Activated CD4-positive, alpha-beta T cell treated with anti-CD3 and anti-CD28 coated beads, Interleukin-2, amount 50 U/mL, for 24 hours (primary cell): ENCODE measurements around the gene PTAFR.

Source experiments
- DNase-seq, 2 donors: peaks; one replicate each; pipeline ENCODE4 v3.0.0-alpha.2; 2020; ENCODE audit warnings: low read depth in 1 of 2, low spot score in 1 of 2

Gene PTAFR

GRCh38 chr1:28176492-28177470 is at the start of gene PTAFR:
PTAFR (minus strand) TSS chr1:28176690; CDS start chr1:28151021, 25,669 bp downstream.
- no peak for DNase-seq

GRCh38 chr1:28213315-28213714 is 36.8 kb upstream of the PTAFR start:
- DNase-seq = no peak

DNA sequence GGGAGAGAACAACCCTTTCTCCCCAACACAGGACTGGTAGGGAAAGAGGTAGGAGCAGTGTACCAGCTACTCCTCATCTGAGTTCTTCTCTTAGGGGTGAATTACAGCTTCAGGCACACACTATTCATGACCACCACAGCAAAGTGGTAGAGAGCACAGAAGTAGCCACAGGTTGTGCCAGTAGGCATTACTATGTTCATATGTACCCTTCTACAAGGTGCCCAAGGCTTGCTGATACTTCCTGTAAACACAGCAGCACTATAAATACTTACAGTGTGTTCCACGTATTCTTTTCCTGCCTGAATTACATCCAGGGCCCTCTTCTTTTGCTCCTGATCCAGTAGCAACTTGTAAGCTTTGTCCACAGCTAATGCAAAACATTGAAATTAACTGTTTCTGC is 33.2 kb upstream of the PTAFR start:
- DNase-seq = no peak

DNA sequence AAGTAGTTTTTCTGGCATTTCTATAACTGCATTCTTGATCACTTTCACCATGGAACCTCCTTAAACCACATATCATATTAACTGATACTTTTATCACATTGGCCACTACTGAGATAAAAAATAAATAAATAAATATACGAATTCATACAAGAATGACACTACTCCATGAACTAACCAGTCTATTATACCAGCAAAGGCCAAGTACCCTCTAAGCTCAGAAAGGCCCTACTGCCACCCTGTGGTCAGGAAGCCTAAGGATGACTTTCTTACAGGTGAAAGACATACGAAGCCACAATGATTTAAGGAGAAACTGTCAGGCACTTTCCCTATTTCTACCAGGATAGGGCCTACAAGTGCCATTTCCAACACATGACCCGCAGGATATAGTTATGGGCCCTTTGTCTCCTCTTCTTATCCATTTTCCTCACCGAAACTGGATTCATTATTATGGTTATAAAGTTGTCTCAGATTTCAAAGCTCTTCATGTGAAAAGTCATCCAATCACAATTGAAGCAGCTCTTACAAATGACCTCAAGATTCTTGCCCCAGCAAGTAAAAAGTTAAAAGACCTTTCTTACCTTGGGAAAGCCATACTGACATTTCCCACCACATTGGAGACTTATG is 32.4 kb upstream of the PTAFR start:
- DNase-seq = peak; percentile 22 to 39

DNA sequence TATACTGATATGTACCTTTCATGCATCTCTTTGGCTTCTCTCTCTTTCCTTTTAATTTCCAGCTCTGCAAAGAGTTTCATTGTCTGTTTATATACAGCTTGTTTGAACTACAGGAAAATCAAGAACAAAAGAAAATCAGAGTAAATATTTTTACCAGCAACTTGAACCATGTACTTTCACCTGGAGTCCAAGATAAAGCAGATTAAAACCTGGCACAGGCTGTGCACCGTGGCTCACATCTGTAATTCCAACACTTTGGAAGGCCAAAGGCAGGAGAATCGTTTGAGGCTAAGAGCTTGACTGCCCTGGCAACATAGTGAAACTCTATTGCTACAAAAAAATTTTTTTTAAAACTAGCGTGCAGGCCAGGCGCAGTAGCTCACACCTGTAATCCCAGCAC is 28.8 kb upstream of the PTAFR start:
- no peak for DNase-seq

- DNase-seq = no peak
Observed at GRCh38 chr1:28200234-28200873, 23.9 kb upstream of the PTAFR start.

DNA sequence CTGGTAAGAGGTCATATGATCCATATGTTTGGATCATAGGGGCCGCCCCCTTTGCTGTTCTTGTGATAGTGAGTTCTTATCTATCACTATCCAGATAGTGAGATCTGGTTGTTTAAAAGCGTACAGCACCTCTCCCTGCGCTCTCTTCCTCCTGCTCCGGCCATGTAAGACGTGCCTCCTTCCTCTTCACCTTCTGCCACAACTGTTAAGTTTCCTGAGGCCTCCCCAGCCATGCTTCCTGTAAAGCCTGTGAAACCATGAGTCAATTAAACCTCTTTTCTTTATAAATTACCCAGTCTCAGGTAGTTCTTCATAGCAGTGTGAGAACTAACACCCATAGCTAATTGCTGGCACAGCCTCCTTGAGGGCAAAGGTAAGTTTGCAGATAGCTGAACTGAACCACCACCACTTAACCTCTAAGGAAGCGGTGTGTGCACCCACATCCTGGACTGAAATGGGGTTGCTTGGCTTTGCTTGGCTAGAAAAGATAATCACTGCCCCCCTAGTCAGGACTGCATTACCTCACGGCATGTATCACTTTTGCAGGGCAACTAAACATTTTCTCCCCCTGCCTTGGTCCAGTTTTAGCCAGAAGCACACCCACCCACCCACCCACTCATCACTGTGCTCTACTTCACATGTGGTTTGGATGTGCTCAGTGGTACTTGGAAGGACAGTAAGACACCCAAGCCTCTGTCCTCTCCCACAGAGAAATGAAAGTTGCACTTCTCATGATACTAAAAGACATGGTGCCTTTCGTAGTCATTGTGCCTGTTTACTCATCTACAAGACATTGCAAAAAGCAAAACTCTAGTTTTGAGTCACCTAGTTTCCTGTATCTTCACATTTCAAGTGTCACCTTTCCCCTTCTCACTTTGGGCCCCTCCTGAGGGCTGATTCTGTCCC is 23.1 kb upstream of the PTAFR start:
- peak in 1 of 2 donors; percentile 36 for DNase-seq

- no peak for DNase-seq
Observed at GRCh38 chr1:28197682-28198415, 21.4 kb upstream of the PTAFR start.

DNA sequence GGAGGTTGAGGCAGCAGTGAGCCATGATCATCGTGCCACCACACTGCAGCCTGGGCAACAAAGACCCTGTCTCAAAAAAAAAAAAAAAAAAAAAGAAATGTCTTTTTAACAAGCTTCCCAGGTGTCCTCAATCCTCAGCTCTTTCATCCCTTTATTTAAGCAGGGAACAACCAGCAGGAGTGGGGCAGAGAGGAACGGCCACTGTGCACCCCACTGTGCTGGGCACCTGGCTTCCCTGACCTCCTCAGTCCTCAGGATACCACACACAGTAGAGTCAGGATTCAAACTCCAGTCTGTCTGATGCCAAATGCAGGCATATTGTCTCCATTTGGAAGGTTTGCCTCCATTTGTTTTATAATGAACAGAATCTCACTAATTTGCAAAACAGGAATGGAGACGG is 19.8 kb upstream of the PTAFR start:
- no peak for DNase-seq

DNA sequence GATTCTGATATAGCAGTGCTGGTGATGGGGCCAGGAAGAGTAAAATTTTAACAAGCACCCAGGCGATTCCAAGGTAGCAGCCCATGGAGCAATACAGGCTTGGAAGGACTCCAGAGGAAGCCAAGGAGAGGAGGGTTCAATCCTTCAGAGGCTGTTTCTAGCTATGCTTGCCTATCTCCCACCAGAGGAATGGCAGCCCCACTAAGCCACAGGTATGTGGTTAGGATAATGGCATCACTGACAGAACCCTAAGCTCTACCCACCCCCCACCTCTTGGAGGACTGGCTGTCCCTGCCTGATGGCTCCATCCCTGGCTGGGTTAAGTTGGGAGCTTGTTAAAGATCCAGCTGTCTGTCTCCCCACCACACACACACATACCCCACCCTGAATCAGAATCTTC is 19.3 kb upstream of the PTAFR start:
- no peak for DNase-seq

- DNase-seq = no peak
Observed at GRCh38 chr1:28194326-28195035, 18.0 kb upstream of the PTAFR start.

GRCh38 chr1:28193701-28194161 is 17.2 kb upstream of the PTAFR start:
- no peak for DNase-seq

GRCh38 chr1:28190996-28191645 is 14.6 kb upstream of the PTAFR start:
- DNase-seq = no peak

DNA sequence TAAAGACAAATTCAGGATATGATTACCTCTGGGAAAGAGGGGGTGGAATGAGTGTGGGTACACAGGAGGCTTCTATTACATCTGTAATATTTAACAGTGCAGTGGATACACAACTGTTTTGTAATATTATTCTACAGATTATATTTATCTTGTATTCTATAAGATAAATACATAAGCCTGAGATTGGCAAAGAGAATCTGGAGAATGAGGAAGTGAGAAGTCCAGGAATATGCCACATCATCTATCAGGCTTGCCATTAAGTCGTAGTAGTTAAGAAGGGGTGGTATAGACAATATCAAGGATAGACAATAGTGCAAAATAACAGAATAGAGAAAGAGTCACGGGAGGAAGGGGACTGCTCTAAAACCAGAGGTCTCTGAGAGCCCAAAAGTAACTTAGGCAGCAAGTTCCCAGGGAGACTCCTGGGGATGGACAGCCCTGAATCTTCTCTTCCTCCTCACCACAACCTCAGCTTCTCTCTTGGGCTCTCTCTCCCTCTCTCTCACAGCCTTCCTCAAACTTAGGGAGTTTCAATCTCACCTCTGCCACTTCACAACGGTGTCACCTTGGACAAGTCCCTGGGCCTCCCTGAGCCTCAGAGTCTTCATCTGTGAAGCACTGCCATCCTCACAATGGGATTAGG is 14.0 kb upstream of the PTAFR start:
- no peak for DNase-seq

DNA sequence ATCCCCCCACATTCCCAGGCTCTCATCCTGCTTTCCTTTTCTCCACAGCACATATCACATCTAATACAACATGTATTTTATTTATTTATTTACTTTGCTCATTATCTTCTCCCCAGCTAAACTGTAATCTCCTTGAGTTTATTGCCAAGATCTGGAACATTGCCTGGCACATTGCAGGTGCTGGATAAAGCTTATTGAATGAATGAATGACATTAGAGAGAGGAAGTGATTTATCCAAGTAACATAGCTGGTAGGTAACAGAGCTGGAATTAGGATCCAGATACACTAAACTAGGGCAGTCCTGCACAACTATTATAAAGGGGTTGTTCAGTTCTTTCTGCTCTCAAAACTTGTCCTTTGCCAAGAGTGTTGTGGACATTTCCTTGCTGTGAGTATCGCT is 8.6 kb upstream of the PTAFR start:
- DNase-seq = no peak

DNA sequence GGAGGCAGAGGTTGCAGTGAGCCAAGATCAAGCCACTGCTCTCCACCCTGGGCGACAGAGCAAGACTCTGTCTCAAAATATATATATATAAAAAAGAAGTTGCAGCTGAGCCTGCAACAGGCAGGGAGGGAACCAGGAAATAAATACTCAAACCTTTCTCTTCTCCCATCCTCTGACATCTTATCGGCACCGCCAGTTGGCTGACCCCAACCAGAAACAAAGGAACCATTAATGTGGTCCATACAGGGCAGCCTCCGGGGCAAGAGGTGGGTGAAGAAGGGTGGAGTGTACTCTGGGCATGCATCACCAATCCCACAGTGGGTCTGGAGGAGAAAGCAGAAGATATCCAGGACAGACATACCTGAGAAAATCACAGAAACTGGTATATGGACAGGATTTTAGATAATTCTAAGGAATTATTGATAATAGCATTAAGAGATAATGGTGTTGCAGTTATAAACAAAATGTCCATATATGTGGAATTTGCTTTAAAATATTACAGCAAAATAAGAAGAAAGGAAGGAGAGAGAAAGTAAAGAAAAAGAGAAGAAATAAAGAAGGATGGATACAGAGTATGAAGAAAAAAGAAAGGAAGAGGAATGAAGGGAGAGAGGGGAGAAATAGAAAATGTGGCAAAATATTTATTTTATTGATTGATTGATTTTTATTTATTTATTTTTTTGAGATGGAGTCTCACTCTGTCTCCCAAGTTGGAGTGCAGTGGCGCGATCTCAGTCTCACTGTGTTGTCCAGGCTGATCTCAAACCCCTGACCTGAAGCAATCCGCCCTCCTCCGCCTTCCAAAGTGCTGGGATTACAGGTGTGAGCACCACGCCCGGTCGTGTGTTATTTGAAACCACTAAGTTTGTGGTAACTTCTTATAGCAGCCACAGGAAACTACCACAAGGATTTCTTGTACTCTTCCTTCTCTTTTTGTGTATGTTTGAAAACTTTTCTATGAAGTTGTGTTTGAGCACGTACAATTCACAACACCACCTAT is 4.1 kb upstream of the PTAFR start:
- DNase-seq = no peak
